Skeletal muscle tissue (tissue), 4 donors: Measurements from ENCODE around the gene NCKAP5. TPM values are rescaled to one million over a fixed set of nuclear protein-coding genes. Genes with fewer than 3 reads are reported as not detected.

Experiments
- H3K27ac ChIP-seq: one replicate; pipeline ENCODE4 v1.7.0; 2013; ENCODE audit warnings: mild to moderate bottlenecking, low read depth, low read length, inconsistent platforms
- H3K27me3 ChIP-seq, 3 donors: one replicate each; pipeline ENCODE4 v1.7.0; 2013; ENCODE audit warnings: low read length in 3 of 3; ENCODE audit not compliant: control insufficient read depth in 3 of 3, insufficient read depth in 3 of 3
- H3K36me3 ChIP-seq, 3 donors: one replicate each; pipeline ENCODE4 v1.7.0; 2013; ENCODE audit warnings: low read length in 3 of 3; ENCODE audit not compliant: control insufficient read depth in 3 of 3, insufficient read depth in 3 of 3
- H3K4me1 ChIP-seq, 3 donors: one replicate each; pipeline ENCODE4 v1.7.0; 2013; ENCODE audit warnings: low read length in 3 of 3, mild to moderate bottlenecking in 3 of 3; ENCODE audit not compliant: control insufficient read depth in 3 of 3, insufficient read depth in 3 of 3
- H3K4me3 ChIP-seq, 3 donors: one replicate each; pipeline ENCODE4 v1.7.0; 2013; ENCODE audit warnings: low read length in 3 of 3
- H3K9ac ChIP-seq, 3 donors: one replicate each; pipeline ENCODE4 v1.7.0; 2013; ENCODE audit warnings: low read length in 3 of 3, mild to moderate bottlenecking in 3 of 3, moderate library complexity in 2 of 3, low read depth in 1 of 3
- H3K9me3 ChIP-seq, 3 donors: one replicate each; pipeline ENCODE4 v1.7.0; 2013; ENCODE audit warnings: low read length in 3 of 3; ENCODE audit not compliant: control insufficient read depth in 3 of 3
- total RNA-seq: library from RNA; depleted of rRNA; stranded (reverse); fragments of >200 nt; gene quantifications from one replicate; pipeline ENCODE4 v1.2.3, GENCODE V29; 2014
- donor health status: Osteomylitis.

NCKAP5 gene
- total RNA-seq, 1 donor from 2014 or later: 5.7 TPM

GRCh38 chr2:133411857-133412256, 156.4 kb downstream of the NCKAP5 start:
- Histone ChIP-seq H3K4me3 (no peak overlapping the region), H3K27ac (no peak overlapping the region), H3K4me1 (peaks cover 0 to 4% (median 0%) of the 10 kb centered on the region in 3 donors), H3K9ac (no peak overlapping the region), H3K27me3 (no peaks in the 10 kb centered on the region), H3K36me3 (no peaks in the 10 kb centered on the region), H3K9me3 (no peaks in the 10 kb centered on the region)

- Histone ChIP-seq H3K27ac (no peak overlapping the region), H3K9ac (no peak overlapping the region), H3K4me3 (no peak overlapping the region), H3K36me3 (no peaks in the 10 kb centered on the region), H3K27me3 (no peaks in the 10 kb centered on the region), H3K9me3 (no peaks in the 10 kb centered on the region), H3K4me1 (peaks cover 0 to 4% (median 0%) of the 10 kb centered on the region in 3 donors)
Observed at GRCh38 chr2:133411101-133411500, 157.2 kb downstream of the NCKAP5 start.

DNA sequence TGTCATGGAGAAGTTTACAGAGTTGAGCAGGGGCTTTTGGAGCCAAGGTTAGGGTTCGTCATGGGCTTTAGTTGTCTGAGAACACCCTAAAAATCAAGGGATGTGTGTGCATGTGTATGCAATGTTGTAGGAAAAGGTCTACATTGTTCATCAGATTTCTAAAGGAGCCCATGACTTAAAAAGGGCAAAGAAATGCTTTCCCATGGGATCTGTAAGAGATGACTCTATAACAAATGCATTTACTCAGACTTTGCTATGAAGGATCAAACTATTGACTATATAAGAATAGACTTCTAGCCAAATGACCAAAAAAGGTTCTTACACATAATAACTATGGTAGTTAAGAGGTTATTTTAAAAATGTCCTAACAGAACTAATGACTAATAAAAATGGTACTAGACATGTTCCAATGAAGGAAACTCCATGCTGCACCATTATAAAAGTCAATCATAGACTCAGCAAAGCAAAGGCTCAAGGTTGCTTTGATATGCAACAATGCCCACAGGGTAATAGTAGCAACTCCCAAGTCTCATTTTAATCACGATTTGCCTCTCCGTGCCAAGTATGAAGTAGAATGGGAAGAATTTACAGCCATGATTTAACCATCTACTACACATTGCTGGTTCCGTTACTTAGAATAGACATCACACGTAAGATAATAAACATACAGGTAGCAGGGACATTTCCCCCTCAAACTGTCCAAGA, 158.5 kb downstream of the NCKAP5 start:
- no peak overlapping the region for H3K27ac ChIP-seq

DNA sequence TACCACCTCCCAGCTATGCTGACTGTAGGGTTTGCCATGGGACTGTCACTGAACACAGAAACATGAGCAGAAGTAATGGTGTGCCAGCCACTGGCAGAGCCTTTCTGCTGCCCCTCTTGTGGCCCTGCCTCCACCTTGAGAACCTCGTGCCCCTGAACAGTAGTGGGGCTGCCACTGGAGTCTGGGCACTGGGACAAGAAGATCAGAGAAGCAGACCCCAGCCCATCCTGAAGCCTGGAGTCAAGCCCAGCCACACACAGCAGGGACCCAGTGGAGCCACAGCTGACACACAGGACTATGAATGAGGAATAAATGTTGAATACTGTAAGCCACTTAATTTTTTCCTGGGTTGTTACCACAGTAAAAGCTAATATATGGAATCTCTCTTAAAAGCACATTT, 159.6 kb downstream of the NCKAP5 start:
- Histone ChIP-seq H3K4me1 (no peaks in the 10 kb centered on the region), H3K36me3 (no peaks in the 10 kb centered on the region), H3K9me3 (no peaks in the 10 kb centered on the region), H3K9ac (no peak overlapping the region), H3K27ac (no peak overlapping the region), H3K27me3 (no peaks in the 10 kb centered on the region), H3K4me3 (no peak overlapping the region)

More for the DNA sequence above, 158.5 kb downstream of the NCKAP5 start:
- no peak overlapping the region for H3K9ac ChIP-seq
- no peak overlapping the region for H3K4me3 ChIP-seq
- no peaks in the 10 kb centered on the region for H3K27me3 ChIP-seq
- no peaks in the 10 kb centered on the region for H3K4me1 ChIP-seq
- H3K36me3 ChIP-seq: no peaks in the 10 kb centered on the region
- H3K9me3 ChIP-seq: no peaks in the 10 kb centered on the region

DNA sequence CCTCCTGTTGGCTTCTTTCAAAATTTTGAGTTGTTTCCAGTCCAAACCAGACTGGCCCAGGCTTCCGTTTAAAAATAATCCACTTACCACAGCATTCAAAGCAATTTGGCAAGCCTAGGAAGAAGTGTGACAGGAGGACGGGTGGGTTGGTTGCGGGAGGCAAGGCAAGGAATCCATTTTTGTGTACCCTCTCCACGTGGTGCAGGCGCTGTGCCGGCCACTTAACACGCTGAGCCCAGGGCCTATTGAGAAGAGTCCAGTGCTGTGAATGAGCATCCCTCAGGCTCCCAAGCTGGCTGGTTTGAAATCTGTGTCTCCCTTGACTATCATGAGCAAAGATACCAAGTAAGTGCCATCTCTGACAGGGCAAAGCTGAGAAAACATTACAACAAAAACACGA, 160.9 kb downstream of the NCKAP5 start:
- H3K27me3 ChIP-seq: no peaks in the 10 kb centered on the region
- no peak overlapping the region for H3K9ac ChIP-seq
- no peak overlapping the region for H3K4me3 ChIP-seq
- H3K9me3 ChIP-seq: no peaks in the 10 kb centered on the region
- H3K27ac ChIP-seq: no peak overlapping the region
- H3K36me3 ChIP-seq: no peaks in the 10 kb centered on the region
- no peaks in the 10 kb centered on the region for H3K4me1 ChIP-seq

DNA sequence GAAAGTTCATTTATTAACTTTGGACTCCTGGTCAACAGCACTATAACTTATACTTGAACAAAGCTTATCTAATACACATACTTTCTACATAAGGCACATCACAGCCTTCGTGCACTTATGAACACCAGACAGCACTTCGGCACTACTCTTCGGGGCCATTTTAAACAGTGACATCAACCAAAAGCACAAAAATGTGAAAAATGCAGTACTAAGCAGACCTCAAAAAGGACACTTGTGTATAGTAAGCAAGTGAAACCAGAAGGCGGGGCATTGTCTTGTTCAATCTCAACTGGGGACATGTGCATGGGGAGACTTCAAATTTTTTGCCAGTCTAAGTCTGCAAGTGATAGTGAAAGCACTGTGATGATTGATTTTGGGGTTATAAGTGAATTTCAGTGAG, 163.0 kb downstream of the NCKAP5 start:
- Histone ChIP-seq H3K36me3 (no peaks in the 10 kb centered on the region), H3K9me3 (no peaks in the 10 kb centered on the region), H3K27me3 (no peaks in the 10 kb centered on the region), H3K4me3 (no peak overlapping the region), H3K27ac (no peak overlapping the region), H3K9ac (no peak overlapping the region), H3K4me1 (no peaks in the 10 kb centered on the region)

DNA sequence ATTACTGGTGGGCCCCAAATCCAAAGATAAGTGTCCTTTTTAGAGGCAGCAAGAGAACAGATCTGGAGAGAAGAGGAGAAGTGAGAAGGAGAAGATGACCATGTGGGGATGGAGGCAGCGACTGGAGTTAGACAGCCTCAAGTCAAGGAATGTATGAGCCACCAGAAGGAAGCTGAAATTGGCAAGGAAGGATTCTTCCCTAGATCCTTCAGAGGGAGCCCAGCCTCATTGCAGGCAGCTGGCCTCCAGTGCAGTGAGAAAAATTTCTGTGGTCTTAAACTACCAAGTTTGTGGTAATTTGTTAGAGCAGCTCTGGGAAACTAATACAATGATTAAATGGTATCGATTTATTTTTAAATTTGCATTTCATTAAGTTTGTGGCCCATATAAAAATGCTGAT, 167.9 kb downstream of the NCKAP5 start:
- Histone ChIP-seq H3K4me1 (no peaks in the 10 kb centered on the region), H3K27ac (no peak overlapping the region), H3K9ac (no peak overlapping the region), H3K4me3 (no peak overlapping the region), H3K27me3 (no peaks in the 10 kb centered on the region), H3K9me3 (no peaks in the 10 kb centered on the region), H3K36me3 (no peaks in the 10 kb centered on the region)

DNA sequence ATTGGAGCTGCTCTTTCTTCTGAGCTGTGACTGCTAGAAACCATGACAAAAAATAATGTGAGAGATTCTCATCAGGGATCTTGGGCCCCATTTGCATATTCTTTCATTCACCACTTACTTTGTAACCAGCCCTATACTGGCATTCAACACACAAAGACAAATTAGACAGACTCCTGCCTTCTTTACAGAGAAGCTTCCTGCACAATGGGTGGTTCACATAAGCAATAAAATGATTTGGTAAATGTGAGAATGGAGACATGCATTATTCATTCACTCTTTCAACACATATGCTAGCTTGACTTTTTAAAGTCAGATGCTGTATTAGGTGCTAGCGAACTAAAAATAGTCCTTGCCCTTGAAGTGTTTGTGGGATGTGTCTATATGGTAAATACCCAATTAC, 174.4 kb downstream of the NCKAP5 start:
- H3K4me1 ChIP-seq: no peaks in the 10 kb centered on the region
- H3K9me3 ChIP-seq: no peaks in the 10 kb centered on the region

GRCh38 chr2:133390156-133390555, 178.1 kb downstream of the NCKAP5 start:
- H3K36me3 ChIP-seq: no peaks in the 10 kb centered on the region
- H3K27me3 ChIP-seq: no peaks in the 10 kb centered on the region
- no peak overlapping the region for H3K27ac ChIP-seq
- no peak overlapping the region for H3K4me3 ChIP-seq
- H3K9me3 ChIP-seq: no peaks in the 10 kb centered on the region
- H3K4me1 ChIP-seq: no peaks in the 10 kb centered on the region
- no peak overlapping the region for H3K9ac ChIP-seq

More for the DNA sequence above, 174.4 kb downstream of the NCKAP5 start:
- Histone ChIP-seq H3K9ac (no peak overlapping the region), H3K36me3 (no peaks in the 10 kb centered on the region), H3K27me3 (no peaks in the 10 kb centered on the region), H3K27ac (no peak overlapping the region), H3K4me3 (no peak overlapping the region)

- Histone ChIP-seq H3K4me1 (no peaks in the 10 kb centered on the region), H3K9me3 (no peaks in the 10 kb centered on the region), H3K36me3 (no peaks in the 10 kb centered on the region), H3K4me3 (no peak overlapping the region), H3K9ac (no peak overlapping the region), H3K27ac (no peak overlapping the region), H3K27me3 (no peaks in the 10 kb centered on the region)
Observed at GRCh38 chr2:133389569-133389968, 178.7 kb downstream of the NCKAP5 start.
